Ovary (tissue), 3 donors: ENCODE results near the gene UNC93A.

Source experiments
- EP300 ChIP-seq: sonication (generic); formaldehyde crosslinking; IDR thresholded peaks from one replicate; pipeline ENCODE4 v1.6.1; 2017; ENCODE audit warnings: antibody characterized with exemption
- POLR2A ChIP-seq: fragments of 450-650 bp; IDR thresholded peaks from one replicate; pipeline ENCODE4 v1.6.1; 2017; ENCODE audit warnings: antibody characterized with exemption, mild to moderate bottlenecking, moderate library complexity
- TF ChIP-seq, protein P1 (sequence below), 3 donors: fragments of 450-650 bp in 2 of 3; fragments of 200-600 bp in 1 of 3; IDR thresholded peaks; one replicate each; pipeline versions ENCODE4 v1.5.1 to v1.8.0; 2016 to 2022; ENCODE audit warnings: antibody characterized with exemption in 3 of 3, mild to moderate bottlenecking in 1 of 3
- donor health status: DM: no; HTN: no; CAD: no.

DNA sequence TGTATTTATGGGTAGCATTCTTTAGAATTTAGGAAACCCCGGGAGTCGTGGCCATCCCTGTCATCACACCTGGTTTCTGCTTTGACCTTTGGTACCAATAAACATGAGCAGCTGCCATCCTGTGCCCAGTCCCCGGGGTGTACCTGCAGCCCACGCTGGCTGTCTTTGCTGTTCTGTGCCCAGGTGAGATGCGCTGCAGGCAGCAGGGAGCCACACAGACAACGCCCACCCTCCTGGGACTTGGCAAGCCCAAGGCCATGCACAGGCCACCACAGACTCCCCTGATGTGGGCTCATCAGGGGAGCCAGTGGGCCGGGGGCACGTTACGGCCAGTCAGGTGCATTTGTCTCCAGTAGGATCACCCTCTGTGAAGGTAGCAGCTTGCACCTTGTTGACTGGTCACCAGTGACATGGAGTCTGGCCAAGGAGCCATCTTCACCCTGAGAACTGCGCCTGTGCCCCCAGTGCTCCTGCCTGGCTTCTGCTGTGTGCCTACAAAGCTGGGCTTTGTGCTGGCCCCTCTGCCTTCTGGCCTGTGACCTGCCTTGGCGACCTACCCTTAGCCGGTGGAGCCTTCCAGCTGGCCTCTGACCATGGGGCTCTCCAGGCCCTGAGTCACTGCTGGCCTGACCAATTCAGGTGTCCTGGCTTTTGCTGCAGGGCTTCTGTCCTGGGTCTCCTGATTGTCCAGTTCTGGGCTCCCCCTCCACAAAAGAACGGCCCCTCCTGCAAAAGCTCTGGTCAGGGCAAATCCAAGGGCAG, 14.2 kb upstream of the UNC93A start:
- TF ChIP-seq, protein P1, sequence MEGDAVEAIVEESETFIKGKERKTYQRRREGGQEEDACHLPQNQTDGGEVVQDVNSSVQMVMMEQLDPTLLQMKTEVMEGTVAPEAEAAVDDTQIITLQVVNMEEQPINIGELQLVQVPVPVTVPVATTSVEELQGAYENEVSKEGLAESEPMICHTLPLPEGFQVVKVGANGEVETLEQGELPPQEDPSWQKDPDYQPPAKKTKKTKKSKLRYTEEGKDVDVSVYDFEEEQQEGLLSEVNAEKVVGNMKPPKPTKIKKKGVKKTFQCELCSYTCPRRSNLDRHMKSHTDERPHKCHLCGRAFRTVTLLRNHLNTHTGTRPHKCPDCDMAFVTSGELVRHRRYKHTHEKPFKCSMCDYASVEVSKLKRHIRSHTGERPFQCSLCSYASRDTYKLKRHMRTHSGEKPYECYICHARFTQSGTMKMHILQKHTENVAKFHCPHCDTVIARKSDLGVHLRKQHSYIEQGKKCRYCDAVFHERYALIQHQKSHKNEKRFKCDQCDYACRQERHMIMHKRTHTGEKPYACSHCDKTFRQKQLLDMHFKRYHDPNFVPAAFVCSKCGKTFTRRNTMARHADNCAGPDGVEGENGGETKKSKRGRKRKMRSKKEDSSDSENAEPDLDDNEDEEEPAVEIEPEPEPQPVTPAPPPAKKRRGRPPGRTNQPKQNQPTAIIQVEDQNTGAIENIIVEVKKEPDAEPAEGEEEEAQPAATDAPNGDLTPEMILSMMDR (IDR thresholded peaks at IDR 0.05), result no peak
- TF ChIP-seq POLR2A, result no peak
- TF ChIP-seq EP300, result no peak
